ENCODE measurements around the gene SLC6A2.

The SLC6A2 gene

GRCh38 chr16:55709801-55710200 is 54.0 kb downstream of the SLC6A2 start:
- ATAC-seq (ENCODE audit: insufficient read depth, low read depth) (no peak), DNase-seq (no peak)
- Histone ChIP-seq H3K4me2 (ENCODE audit: insufficient read depth, low read length) (no peak overlapping the region), H4K20me1 (ENCODE audit: insufficient read depth, low read length) (peaks cover 9% of the 10 kb centered on the region; the same call in 1 of the 2 replicates), H3K4me3 (ENCODE audit: low read depth in 1 of 2, low read length in 2 of 2) (no peak overlapping the region), H3K27ac (ENCODE audit: low read length) (no peak overlapping the region), H3K36me3 (ENCODE audit: insufficient read depth, low read length) (no peaks in the 10 kb centered on the region), H3K9ac (ENCODE audit: low read depth, low read length) (no peak overlapping the region), H3K4me1 (ENCODE audit: insufficient read depth, low read length) (no peaks in the 10 kb centered on the region), H2AFZ (ENCODE audit: low read depth, low read length) (no peak overlapping the region), H3K79me2 (ENCODE audit: insufficient read depth, low read length) (no peaks in the 10 kb centered on the region), H3K27me3 (ENCODE audit: insufficient read depth, low read length, poor library complexity) (no peaks in the 10 kb centered on the region), H3K9me3 (ENCODE audit: insufficient read depth, low read length, severe bottlenecking) (no peaks in the 10 kb centered on the region)
- TF ChIP-seq CTCF (IDR thresholded peaks at IDR 0.05; ENCODE audit: borderline replicate concordance, extremely low read depth, low read length, poor library complexity, severe bottlenecking) (no peak), EZH2 (IDR thresholded peaks at IDR 0.05; ENCODE audit: borderline replicate concordance, low read depth, low read length, severe bottlenecking) (no peak)

- Histone ChIP-seq H3K4me1 (ENCODE audit: insufficient read depth, low read length) (no peaks in the 10 kb centered on the region), H3K4me2 (ENCODE audit: insufficient read depth, low read length) (no peak overlapping the region), H2AFZ (ENCODE audit: low read depth, low read length) (no peak overlapping the region), H4K20me1 (ENCODE audit: insufficient read depth, low read length) (peaks cover 9% of the 10 kb centered on the region; the same call in 1 of the 2 replicates), H3K27ac (ENCODE audit: low read length) (no peak overlapping the region), H3K9me3 (ENCODE audit: insufficient read depth, low read length, severe bottlenecking) (no peaks in the 10 kb centered on the region), H3K27me3 (ENCODE audit: insufficient read depth, low read length, poor library complexity) (no peaks in the 10 kb centered on the region), H3K9ac (ENCODE audit: low read depth, low read length) (no peak overlapping the region), H3K79me2 (ENCODE audit: insufficient read depth, low read length) (no peaks in the 10 kb centered on the region), H3K36me3 (ENCODE audit: insufficient read depth, low read length) (no peaks in the 10 kb centered on the region), H3K4me3 (ENCODE audit: low read depth in 1 of 2, low read length in 2 of 2) (no peak overlapping the region)
- DNase-seq: peak; percentile 26
- ATAC-seq (ENCODE audit: insufficient read depth, low read depth): no peak
- no peak for TF ChIP-seq CTCF (IDR thresholded peaks at IDR 0.05; ENCODE audit: borderline replicate concordance, extremely low read depth, low read length, poor library complexity, severe bottlenecking)
- TF ChIP-seq EZH2 (IDR thresholded peaks at IDR 0.05; ENCODE audit: borderline replicate concordance, low read depth, low read length, severe bottlenecking): no peak
These were observed 54.7 kb downstream of the SLC6A2 start for GRCh38 chr16:55710466-55710865.

- H3K27ac ChIP-seq (ENCODE audit: low read length): no peak overlapping the region
- TF ChIP-seq EZH2 (IDR thresholded peaks at IDR 0.05; ENCODE audit: borderline replicate concordance, low read depth, low read length, severe bottlenecking) (no peak), CTCF (IDR thresholded peaks at IDR 0.05; ENCODE audit: borderline replicate concordance, extremely low read depth, low read length, poor library complexity, severe bottlenecking) (peak; percentile 82)
- no peak overlapping the region for H2AFZ ChIP-seq (ENCODE audit: low read depth, low read length)
- no peak overlapping the region for H3K9ac ChIP-seq (ENCODE audit: low read depth, low read length)
- no peak overlapping the region for H3K4me3 ChIP-seq (ENCODE audit: low read depth in 1 of 2, low read length in 2 of 2)
- no peaks in the 10 kb centered on the region for H3K27me3 ChIP-seq (ENCODE audit: insufficient read depth, low read length, poor library complexity)
- peak; percentile 86 for ATAC-seq (ENCODE audit: insufficient read depth, low read depth)
- no peaks in the 10 kb centered on the region for H3K9me3 ChIP-seq (ENCODE audit: insufficient read depth, low read length, severe bottlenecking)
- H3K4me2 ChIP-seq (ENCODE audit: insufficient read depth, low read length): no peak overlapping the region
- peaks cover 9% of the 10 kb centered on the region; the same call in 1 of the 2 replicates for H4K20me1 ChIP-seq (ENCODE audit: insufficient read depth, low read length)
- peak; percentile 66 for DNase-seq
- no peaks in the 10 kb centered on the region for H3K4me1 ChIP-seq (ENCODE audit: insufficient read depth, low read length)
- no peaks in the 10 kb centered on the region for H3K79me2 ChIP-seq (ENCODE audit: insufficient read depth, low read length)
- no peaks in the 10 kb centered on the region for H3K36me3 ChIP-seq (ENCODE audit: insufficient read depth, low read length)
These were observed 56.4 kb downstream of the SLC6A2 start for GRCh38 chr16:55711959-55712876.

Data from DND-41 (cell line).